Right renal pelvis (tissue), 4 donors: ENCODE measurements around the gene CFAP251. TPM values are rescaled to one million over a fixed set of nuclear protein-coding genes. Genes with fewer than 3 reads are reported as not detected.

ENCODE experiments used
- DNase-seq, 4 donors: peaks; one replicate each; pipeline ENCODE4 v3.0.0-alpha.2; 2013; ENCODE audit warnings: low read depth in 4 of 4, low spot score in 3 of 4, missing footprints in 1 of 4
- polyA plus RNA-seq, 4 donors: library from polyadenylated mRNA; unstranded; fragments of 120-200 nt; gene quantifications; one replicate each; pipeline ENCODE4 v1.2.1, GENCODE V29; 2013; ENCODE audit not compliant: insufficient read length in 4 of 4

Gene CFAP251
- polyA plus RNA-seq, 4 donors: 9.6 to 14.5 (median 10.3) TPM

DNA sequence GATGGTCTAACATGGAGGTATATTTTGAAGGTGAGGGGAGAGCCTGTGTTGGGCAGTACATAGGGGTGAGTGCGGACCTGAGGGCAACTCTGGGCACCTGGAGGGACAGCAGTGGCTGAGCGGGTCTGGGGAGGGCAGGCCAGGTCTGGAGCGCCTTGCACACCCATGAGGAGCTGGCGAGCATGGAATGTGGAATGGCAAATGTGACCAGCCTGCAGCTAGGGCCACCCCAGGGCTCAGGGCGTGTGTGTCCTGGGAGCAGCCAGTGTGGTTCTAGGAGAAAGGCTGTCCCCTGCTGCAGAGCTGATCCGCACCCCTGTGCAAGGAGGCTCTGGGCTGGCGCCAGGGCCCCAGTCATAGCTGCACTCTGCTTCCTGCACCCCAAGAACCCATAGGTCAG is 127.8 kb downstream of the CFAP251 start:
- DNase-seq: no peak

- DNase-seq: no peak
These were observed 129.8 kb downstream of the CFAP251 start for GRCh38 chr12:122048151-122048550.

- DNase-seq: no peak
These were observed 131.4 kb downstream of the CFAP251 start for GRCh38 chr12:122049827-122050226.

- DNase-seq: no peak
These were observed 132.3 kb downstream of the CFAP251 start for GRCh38 chr12:122050706-122051105.

GRCh38 chr12:122051231-122051876 is 133.0 kb downstream of the CFAP251 start:
- DNase-seq: no peak

DNA sequence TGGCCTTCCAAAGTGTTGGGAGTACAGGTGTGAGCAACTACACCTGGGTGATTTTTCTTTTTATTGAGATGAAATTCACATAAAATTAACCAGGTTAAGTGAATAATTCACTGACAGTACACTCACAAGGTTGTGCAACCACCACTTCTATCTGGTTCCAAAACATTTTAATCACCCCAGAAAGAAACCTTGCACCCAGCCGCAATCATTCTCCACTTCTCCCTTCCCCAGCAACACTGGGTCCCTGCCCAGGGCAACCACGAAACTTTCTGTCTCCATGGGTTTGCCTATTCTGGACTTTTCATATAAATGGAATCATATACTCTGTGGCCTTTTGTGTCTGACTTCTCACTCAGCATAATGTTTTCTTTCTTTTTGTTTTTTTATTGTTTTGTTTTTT is 133.9 kb downstream of the CFAP251 start:
- no peak for DNase-seq

Other genes with a start within 250 kb of the CFAP251 start
- gene MORN3, start 248.9 kb upstream of the CFAP251 start, polyA plus RNA-seq: 1 to 10 TPM; 1.5 to 2.3 (median 1.8) TPM
- gene TMEM120B, start 205.8 kb upstream of the CFAP251 start, polyA plus RNA-seq: 10 to 100 TPM in 1 of 4 donors, 1 to 10 TPM in 3; 8.0 to 10.3 (median 8.8) TPM
- gene RHOF, start 124.9 kb upstream of the CFAP251 start, polyA plus RNA-seq: 10 to 100 TPM in 3 of 4 donors, 1 to 10 TPM in 1; 8.6 to 13.7 (median 11.9) TPM
- 10 to 100 TPM; 13.6 to 17.3 (median 15.6) TPM for gene SETD1B, start 114.6 kb upstream of the CFAP251 start, polyA plus RNA-seq
- gene HPD, start 59.7 kb upstream of the CFAP251 start, polyA plus RNA-seq: 1 to 10 TPM; 1.5 to 5.3 (median 3.6) TPM
- gene PSMD9, start 29.8 kb upstream of the CFAP251 start, polyA plus RNA-seq: 10 to 100 TPM; 48.9 to 58.6 (median 54.3) TPM
- 10 to 100 TPM; 34.0 to 39.7 (median 37.6) TPM for gene BCL7A, start 103.3 kb downstream of the CFAP251 start, polyA plus RNA-seq
- gene MLXIP, start 160.2 kb downstream of the CFAP251 start, polyA plus RNA-seq: 10 to 100 TPM; 28.4 to 35.4 (median 31.3) TPM